ENCODE measurements around the gene LDLRAD4. TPM values are rescaled to one million over a fixed set of nuclear protein-coding genes. Genes with fewer than 3 reads are reported as not detected.

LDLRAD4 gene
- total and polyA plus RNA-seq, 9 of the 15 experiments (the other 6 are each of a cell fraction or from before 2014, with no cell fraction given): 0.01 TPM; not detected in 8

DNA sequence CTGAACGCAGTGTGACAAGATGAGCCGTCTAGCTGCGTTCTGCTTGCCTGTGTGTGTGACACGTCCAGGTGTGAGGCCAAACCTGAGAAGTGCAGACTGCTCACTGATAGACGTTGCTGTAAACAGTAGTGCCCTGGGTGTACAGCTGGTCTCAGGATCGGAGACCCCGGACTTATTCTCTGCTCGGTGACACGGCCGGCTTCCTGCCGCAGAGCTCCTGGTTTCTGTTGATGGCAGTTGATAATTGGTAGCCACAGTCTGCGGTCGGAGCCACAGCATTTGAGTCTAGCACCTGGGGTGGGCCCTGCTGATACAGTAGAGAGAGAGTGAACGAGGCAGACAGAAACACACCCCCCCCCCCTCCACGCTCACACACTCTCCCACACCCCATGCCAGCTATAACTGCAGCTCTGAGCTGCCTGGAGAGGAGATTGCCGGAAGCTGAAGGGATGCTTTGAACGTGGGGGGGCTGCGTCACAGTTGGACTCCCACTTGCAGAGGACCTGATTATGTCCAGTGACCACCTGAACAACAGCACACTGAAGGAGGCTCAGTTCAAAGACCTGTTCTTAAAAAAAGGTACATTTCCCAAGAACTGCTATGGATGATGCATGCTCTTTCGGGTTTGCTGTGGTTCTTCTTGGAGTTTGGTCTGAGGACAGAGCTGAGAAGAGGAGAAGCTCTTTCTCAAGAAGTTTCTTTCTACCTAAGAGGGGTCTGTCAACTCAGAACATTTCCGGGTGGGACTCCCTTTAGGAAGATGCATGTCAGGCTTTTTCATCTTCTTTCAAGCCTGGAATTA lies 393.8 kb downstream of the LDLRAD4 start:
- Histone ChIP-seq H3K27ac (ENCODE audit: extremely low read depth, low read depth, low read length) (no peak overlapping the region), H2AFZ (ENCODE audit: low read depth, low read length) (no peak overlapping the region)
- POLR2A ChIA-PET: interaction anchor here (0.6 kb wide), 1 partner anchor 14 kb away, joined by 4 read pairs; no protein-coding TSS in a partner anchor

DNA sequence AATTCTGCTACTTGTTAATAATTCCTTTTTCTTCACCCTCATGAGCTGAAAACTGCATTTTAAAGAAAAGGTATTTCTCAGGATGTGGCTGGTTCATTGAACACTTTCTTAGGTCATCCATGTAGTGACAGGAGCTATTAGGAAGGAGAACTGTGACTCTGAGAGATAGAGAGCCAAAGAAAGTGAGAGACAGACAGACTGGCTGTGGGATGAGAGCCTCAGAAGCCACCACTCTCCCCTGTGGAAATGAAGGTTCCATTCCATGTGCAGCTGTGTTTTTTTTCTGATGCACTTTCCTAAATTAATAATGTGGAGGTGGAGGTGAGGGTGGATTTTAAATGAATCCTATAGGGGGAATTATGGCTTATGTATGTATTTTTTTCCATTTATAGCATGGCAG lies 394.5 kb downstream of the LDLRAD4 start:
- no peaks in the 10 kb centered on the region for H3K9me3 ChIP-seq (replicated peaks; ENCODE audit: control insufficient read depth, insufficient read depth, low read depth, low read length)
- no peaks in the 10 kb centered on the region for H3K79me2 ChIP-seq (ENCODE audit: control insufficient read depth, insufficient read depth, low read length)
- ATAC-seq: no peak
- FAIRE-seq: no peak
- TF ChIP-seq, protein P1, sequence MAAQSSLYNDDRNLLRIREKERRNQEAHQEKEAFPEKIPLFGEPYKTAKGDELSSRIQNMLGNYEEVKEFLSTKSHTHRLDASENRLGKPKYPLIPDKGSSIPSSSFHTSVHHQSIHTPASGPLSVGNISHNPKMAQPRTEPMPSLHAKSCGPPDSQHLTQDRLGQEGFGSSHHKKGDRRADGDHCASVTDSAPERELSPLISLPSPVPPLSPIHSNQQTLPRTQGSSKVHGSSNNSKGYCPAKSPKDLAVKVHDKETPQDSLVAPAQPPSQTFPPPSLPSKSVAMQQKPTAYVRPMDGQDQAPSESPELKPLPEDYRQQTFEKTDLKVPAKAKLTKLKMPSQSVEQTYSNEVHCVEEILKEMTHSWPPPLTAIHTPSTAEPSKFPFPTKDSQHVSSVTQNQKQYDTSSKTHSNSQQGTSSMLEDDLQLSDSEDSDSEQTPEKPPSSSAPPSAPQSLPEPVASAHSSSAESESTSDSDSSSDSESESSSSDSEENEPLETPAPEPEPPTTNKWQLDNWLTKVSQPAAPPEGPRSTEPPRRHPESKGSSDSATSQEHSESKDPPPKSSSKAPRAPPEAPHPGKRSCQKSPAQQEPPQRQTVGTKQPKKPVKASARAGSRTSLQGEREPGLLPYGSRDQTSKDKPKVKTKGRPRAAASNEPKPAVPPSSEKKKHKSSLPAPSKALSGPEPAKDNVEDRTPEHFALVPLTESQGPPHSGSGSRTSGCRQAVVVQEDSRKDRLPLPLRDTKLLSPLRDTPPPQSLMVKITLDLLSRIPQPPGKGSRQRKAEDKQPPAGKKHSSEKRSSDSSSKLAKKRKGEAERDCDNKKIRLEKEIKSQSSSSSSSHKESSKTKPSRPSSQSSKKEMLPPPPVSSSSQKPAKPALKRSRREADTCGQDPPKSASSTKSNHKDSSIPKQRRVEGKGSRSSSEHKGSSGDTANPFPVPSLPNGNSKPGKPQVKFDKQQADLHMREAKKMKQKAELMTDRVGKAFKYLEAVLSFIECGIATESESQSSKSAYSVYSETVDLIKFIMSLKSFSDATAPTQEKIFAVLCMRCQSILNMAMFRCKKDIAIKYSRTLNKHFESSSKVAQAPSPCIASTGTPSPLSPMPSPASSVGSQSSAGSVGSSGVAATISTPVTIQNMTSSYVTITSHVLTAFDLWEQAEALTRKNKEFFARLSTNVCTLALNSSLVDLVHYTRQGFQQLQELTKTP (IDR thresholded peaks at IDR 0.05; ENCODE audit: low read depth in 1 of 2, partially characterized antibody in 2 of 2): no peak
- no peak for TF ChIP-seq ZNF3 (CRISPR knock-in tag; IDR thresholded peaks at IDR 0.05)
- peaks cover 32 to 53% of the 10 kb centered on the region in 2 experiments for H3K27me3 ChIP-seq (ENCODE audit: control insufficient read depth in 2 of 2, insufficient read depth in 2 of 2, low read length in 2 of 2)
- CTCF ChIA-PET (ENCODE audit: low intra/inter-chr PET ratio): no interaction called here
- no peaks in the 10 kb centered on the region for H3K36me3 ChIP-seq (ENCODE audit: control insufficient read depth, insufficient read depth, low read length)
- H4K20me1 ChIP-seq (replicated peaks; ENCODE audit: control insufficient read depth, insufficient read depth, low read length): no peaks in the 10 kb centered on the region
- intact Hi-C loops (cut with micrococcal nuclease) (no loop called here), in situ Hi-C loops (cut with MboI) (no loop called here)
- no peak for DNase-seq (ENCODE audit: extremely low read depth in 1 of 4, low spot score in 3 of 4)
- no peak overlapping the region for H3K9ac ChIP-seq (ENCODE audit: insufficient read depth in 1 of 2, low read depth in 2 of 2, low read length in 2 of 2)
- no peak overlapping the region for H2AFZ ChIP-seq (ENCODE audit: low read depth, low read length)
- H3K4me3 ChIP-seq: no peak overlapping the region
- POLR2A ChIA-PET: no interaction called here
- H3K4me1 ChIP-seq (replicated peaks in 1 of 2; ENCODE audit: control insufficient read depth in 2 of 2, insufficient read depth in 2 of 2, low read length in 2 of 2): peaks cover 0 to 8% of the 10 kb centered on the region in 2 experiments; a peak in 2 of 5 replicates
- BruUV-seq (replicated peaks): no TSS peak
- H3K9me1 ChIP-seq (ENCODE audit: control insufficient read depth, insufficient read depth, low read length): no peaks in the 10 kb centered on the region
- H3K27ac ChIP-seq (ENCODE audit: extremely low read depth, low read depth, low read length): no peak overlapping the region
- H3K4me2 ChIP-seq (ENCODE audit: insufficient read depth, low read length): no peak overlapping the region

More for the DNA sequence above, 393.8 kb downstream of the LDLRAD4 start:
- H3K9ac ChIP-seq (ENCODE audit: insufficient read depth in 1 of 2, low read depth in 2 of 2, low read length in 2 of 2): no peak overlapping the region
- TF ChIP-seq NFE2 (IDR thresholded peaks at IDR 0.05; ENCODE audit: low read depth) (no peak), ZEB2 (IDR thresholded peaks at IDR 0.05) (no peak)
- no peak for FAIRE-seq
- no peaks in the 10 kb centered on the region for H3K79me2 ChIP-seq (ENCODE audit: control insufficient read depth, insufficient read depth, low read length)
- no peak overlapping the region for H3K4me3 ChIP-seq
- peak; percentile 23 for ATAC-seq
- intact Hi-C loops (cut with micrococcal nuclease): no loop called here
- H3K4me2 ChIP-seq (ENCODE audit: insufficient read depth, low read length): no peak overlapping the region
- CTCF ChIA-PET (ENCODE audit: low intra/inter-chr PET ratio): no interaction called here
- no TSS peak for BruUV-seq (replicated peaks)
- H3K9me1 ChIP-seq (ENCODE audit: control insufficient read depth, insufficient read depth, low read length): no peaks in the 10 kb centered on the region
- H3K9me3 ChIP-seq (replicated peaks; ENCODE audit: control insufficient read depth, insufficient read depth, low read depth, low read length): no peaks in the 10 kb centered on the region
- H4K20me1 ChIP-seq (replicated peaks; ENCODE audit: control insufficient read depth, insufficient read depth, low read length): no peaks in the 10 kb centered on the region
- peaks cover 29 to 53% of the 10 kb centered on the region in 2 experiments for H3K27me3 ChIP-seq (ENCODE audit: control insufficient read depth in 2 of 2, insufficient read depth in 2 of 2, low read length in 2 of 2)
- no peaks in the 10 kb centered on the region for H3K36me3 ChIP-seq (ENCODE audit: control insufficient read depth, insufficient read depth, low read length)
- in situ Hi-C loops (cut with MboI): no loop called here
- DNase-seq (ENCODE audit: extremely low read depth in 1 of 4, low spot score in 3 of 4): no peak
- H3K4me1 ChIP-seq (replicated peaks in 1 of 2; ENCODE audit: control insufficient read depth in 2 of 2, insufficient read depth in 2 of 2, low read length in 2 of 2): peaks cover 0 to 8% of the 10 kb centered on the region in 2 experiments; a peak in 2 of 5 replicates
- 1% methylated on average over 18 of the region's 20 CpGs for WGBS (ENCODE audit: insufficient coverage, low coverage, missing lambda C conversion rate)

Measured in K562 (cell line).